Measurements from ENCODE around the gene PLPP1.

PLPP1 gene

GRCh38 chr5:55402199-55402598 lies 132.6 kb downstream of the PLPP1 start:
- DNase-seq, result no peak

GRCh38 chr5:55393501-55394175 lies 141.1 kb downstream of the PLPP1 start:
- DNase-seq, result no peak

GRCh38 chr5:55392669-55393068 lies 142.1 kb downstream of the PLPP1 start:
- no peak for DNase-seq

GRCh38 chr5:55391707-55392106 lies 143.1 kb downstream of the PLPP1 start:
- DNase-seq, result no peak

- no peak for DNase-seq
Measured at GRCh38 chr5:55387865-55388264, 146.9 kb downstream of the PLPP1 start.

GRCh38 chr5:55386356-55386755 lies 148.4 kb downstream of the PLPP1 start:
- DNase-seq, result no peak

- DNase-seq, result no peak
Measured at GRCh38 chr5:55385846-55386245, 148.9 kb downstream of the PLPP1 start.

GRCh38 chr5:55385227-55385626 lies 149.5 kb downstream of the PLPP1 start:
- DNase-seq, result no peak

GRCh38 chr5:55384072-55384471 lies 150.7 kb downstream of the PLPP1 start:
- DNase-seq, result no peak

- no peak for DNase-seq
Measured at GRCh38 chr5:55383254-55383653, 151.5 kb downstream of the PLPP1 start.

- DNase-seq, result no peak
Measured at GRCh38 chr5:55377810-55378209, 157.0 kb downstream of the PLPP1 start.
